ENCODE results near the gene B4GALT5. TPM values are rescaled to one million over a fixed set of nuclear protein-coding genes. Genes with fewer than 3 reads are reported as not detected.

The B4GALT5 gene
- total RNA-seq, 1 experiment from 2014 or later, result 65.0 TPM

- peak overlapping the region; percentile 79 for H3K27ac Mint-ChIP-seq (ENCODE audit: unreplicated experiment)
- CTCF ChIA-PET, result no interaction called here
Observed at GRCh38 chr20:49711667-49711987, 2.1 kb downstream of the B4GALT5 start.

GRCh38 chr20:49710971-49711666 lies 2.6 kb downstream of the B4GALT5 start:
- intact Hi-C loops (cut with micrococcal nuclease; ENCODE audit: unreplicated experiment), result loop anchor here (5.0 kb wide), 1 partner anchor 81 kb away; no protein-coding TSS in a partner anchor
- ChIA-PET CTCF (interaction anchor here (0.7 to 1.2 kb wide), 2 partner anchors 10 to 15 kb away, joined by 3 to 5 read pairs; no protein-coding TSS in a partner anchor), POLR2A (no interaction called here)
- Histone ChIP-seq H3K9me3 (no peaks in the 10 kb centered on the region), H3K27me3 (replicated peaks; ENCODE audit: control insufficient read depth, insufficient read depth, low read length) (no peaks in the 10 kb centered on the region), H3K36me3 (ENCODE audit: control insufficient read depth, insufficient read depth, low read length) (no peaks in the 10 kb centered on the region), H3K4me3 (ENCODE audit: low read depth, low read length) (no peak overlapping the region), H3K4me1 (peaks cover 32% of the 10 kb centered on the region)
- H3K4me1 Mint-ChIP-seq (ENCODE audit: low read depth, unreplicated experiment), result peaks cover 38% of the 10 kb centered on the region
- TF ChIP-seq, protein P1, sequence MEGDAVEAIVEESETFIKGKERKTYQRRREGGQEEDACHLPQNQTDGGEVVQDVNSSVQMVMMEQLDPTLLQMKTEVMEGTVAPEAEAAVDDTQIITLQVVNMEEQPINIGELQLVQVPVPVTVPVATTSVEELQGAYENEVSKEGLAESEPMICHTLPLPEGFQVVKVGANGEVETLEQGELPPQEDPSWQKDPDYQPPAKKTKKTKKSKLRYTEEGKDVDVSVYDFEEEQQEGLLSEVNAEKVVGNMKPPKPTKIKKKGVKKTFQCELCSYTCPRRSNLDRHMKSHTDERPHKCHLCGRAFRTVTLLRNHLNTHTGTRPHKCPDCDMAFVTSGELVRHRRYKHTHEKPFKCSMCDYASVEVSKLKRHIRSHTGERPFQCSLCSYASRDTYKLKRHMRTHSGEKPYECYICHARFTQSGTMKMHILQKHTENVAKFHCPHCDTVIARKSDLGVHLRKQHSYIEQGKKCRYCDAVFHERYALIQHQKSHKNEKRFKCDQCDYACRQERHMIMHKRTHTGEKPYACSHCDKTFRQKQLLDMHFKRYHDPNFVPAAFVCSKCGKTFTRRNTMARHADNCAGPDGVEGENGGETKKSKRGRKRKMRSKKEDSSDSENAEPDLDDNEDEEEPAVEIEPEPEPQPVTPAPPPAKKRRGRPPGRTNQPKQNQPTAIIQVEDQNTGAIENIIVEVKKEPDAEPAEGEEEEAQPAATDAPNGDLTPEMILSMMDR (IDR thresholded peaks at IDR 0.05; ENCODE audit: insufficient read depth in 1 of 2, low read depth in 1 of 2, low read length in 1 of 2, severe bottlenecking in 1 of 2, unreplicated experiment in 1 of 2), result no peak
- DNase-seq, result no peak
- no peak overlapping the region for H3K27ac Mint-ChIP-seq (ENCODE audit: unreplicated experiment)
- peaks cover 57% of the 10 kb centered on the region for H3K36me3 Mint-ChIP-seq (ENCODE audit: insufficient read depth, unreplicated experiment)
- H3K27me3 Mint-ChIP-seq (ENCODE audit: insufficient read depth, unreplicated experiment), result no peaks in the 10 kb centered on the region
- H3K9me3 Mint-ChIP-seq (ENCODE audit: unreplicated experiment), result no peaks in the 10 kb centered on the region
- H3K4me3 Mint-ChIP-seq (ENCODE audit: unreplicated experiment), result peak overlapping the region; percentile 81
- no TSS peak for BruUV-seq (replicated peaks)

More at GRCh38 chr20:49711667-49711987, 2.1 kb downstream of the B4GALT5 start:
- BruUV-seq (replicated peaks), result TSS peak; percentile 31
- Mint-ChIP-seq H3K36me3 (ENCODE audit: insufficient read depth, unreplicated experiment) (peaks cover 52% of the 10 kb centered on the region), H3K27me3 (ENCODE audit: insufficient read depth, unreplicated experiment) (no peaks in the 10 kb centered on the region), H3K4me3 (ENCODE audit: unreplicated experiment) (peak overlapping the region; percentile 81), H3K9me3 (ENCODE audit: unreplicated experiment) (no peaks in the 10 kb centered on the region), H3K4me1 (ENCODE audit: low read depth, unreplicated experiment) (peaks cover 33% of the 10 kb centered on the region)
- H3K9me3 ChIP-seq, result no peaks in the 10 kb centered on the region
- no peaks in the 10 kb centered on the region for H3K27me3 ChIP-seq (replicated peaks; ENCODE audit: control insufficient read depth, insufficient read depth, low read length)
- no peak overlapping the region for H3K4me3 ChIP-seq (ENCODE audit: low read depth, low read length)
- no peak for DNase-seq
- POLR2A ChIA-PET, result no interaction called here
- H3K36me3 ChIP-seq (ENCODE audit: control insufficient read depth, insufficient read depth, low read length), result no peaks in the 10 kb centered on the region
- intact Hi-C loops (cut with micrococcal nuclease; ENCODE audit: unreplicated experiment), result loop anchor here (5.0 kb wide), 1 partner anchor 81 kb away; no protein-coding TSS in a partner anchor
- peaks cover 27% of the 10 kb centered on the region for H3K4me1 ChIP-seq
- TF ChIP-seq, protein P1 (IDR thresholded peaks at IDR 0.05; ENCODE audit: insufficient read depth in 1 of 2, low read depth in 1 of 2, low read length in 1 of 2, severe bottlenecking in 1 of 2, unreplicated experiment in 1 of 2), result no peak

DNA sequence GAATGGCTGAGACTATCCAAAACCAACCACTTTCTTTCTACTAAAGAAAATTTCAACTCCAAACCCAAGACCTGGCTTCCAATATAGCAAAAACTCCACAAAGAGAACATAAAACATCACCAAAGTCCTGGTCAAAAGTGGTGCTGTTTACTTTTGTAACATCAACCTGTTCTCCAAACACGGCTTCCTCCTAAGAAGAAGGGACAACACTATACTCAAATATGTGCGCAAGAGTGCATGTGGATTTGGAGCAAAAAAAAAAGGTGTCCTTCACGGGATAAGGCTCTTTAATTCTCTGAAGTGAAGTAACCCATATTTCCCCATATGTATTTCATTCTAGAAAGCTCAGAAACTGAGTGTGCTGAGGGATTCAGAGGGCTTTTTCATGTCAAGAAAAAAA lies 6.6 kb downstream of the B4GALT5 start:
- H3K9me3 ChIP-seq, result no peaks in the 10 kb centered on the region
- POLR2A ChIA-PET, result no interaction called here
- CTCF ChIA-PET, result interaction anchor here (1.4 kb wide), 1 partner anchor 14 kb away, joined by 4 read pairs; no protein-coding TSS in a partner anchor
- Mint-ChIP-seq H3K27me3 (ENCODE audit: insufficient read depth, unreplicated experiment) (no peaks in the 10 kb centered on the region), H3K4me3 (ENCODE audit: unreplicated experiment) (no peak overlapping the region), H3K9me3 (ENCODE audit: unreplicated experiment) (no peaks in the 10 kb centered on the region), H3K27ac (ENCODE audit: unreplicated experiment) (peak overlapping the region; percentile 42), H3K36me3 (ENCODE audit: insufficient read depth, unreplicated experiment) (peaks cover 75% of the 10 kb centered on the region), H3K4me1 (ENCODE audit: low read depth, unreplicated experiment) (peaks cover 22% of the 10 kb centered on the region)
- no peaks in the 10 kb centered on the region for H3K36me3 ChIP-seq (ENCODE audit: control insufficient read depth, insufficient read depth, low read length)
- DNase-seq, result no peak
- no TSS peak for BruUV-seq (replicated peaks)
- H3K27me3 ChIP-seq (replicated peaks; ENCODE audit: control insufficient read depth, insufficient read depth, low read length), result no peaks in the 10 kb centered on the region
- TF ChIP-seq, protein P1 (IDR thresholded peaks at IDR 0.05; ENCODE audit: insufficient read depth in 1 of 2, low read depth in 1 of 2, low read length in 1 of 2, severe bottlenecking in 1 of 2, unreplicated experiment in 1 of 2), result no peak
- H3K4me1 ChIP-seq, result peaks cover 23% of the 10 kb centered on the region
- intact Hi-C loops (cut with micrococcal nuclease; ENCODE audit: unreplicated experiment), result loop anchor here (2.0 kb wide), 1 partner anchor 32 kb away; no protein-coding TSS in a partner anchor
- no peak overlapping the region for H3K4me3 ChIP-seq (ENCODE audit: low read depth, low read length)

All from Caco-2 (cell line).